ENCODE measurements around the gene MIER2.
"Not testable (repeated sequence)": the region's sequence is repeated elsewhere in the genome, so short reads cannot be mapped to it uniquely, and the experiment has no call there.

MIER2 gene, protein sequence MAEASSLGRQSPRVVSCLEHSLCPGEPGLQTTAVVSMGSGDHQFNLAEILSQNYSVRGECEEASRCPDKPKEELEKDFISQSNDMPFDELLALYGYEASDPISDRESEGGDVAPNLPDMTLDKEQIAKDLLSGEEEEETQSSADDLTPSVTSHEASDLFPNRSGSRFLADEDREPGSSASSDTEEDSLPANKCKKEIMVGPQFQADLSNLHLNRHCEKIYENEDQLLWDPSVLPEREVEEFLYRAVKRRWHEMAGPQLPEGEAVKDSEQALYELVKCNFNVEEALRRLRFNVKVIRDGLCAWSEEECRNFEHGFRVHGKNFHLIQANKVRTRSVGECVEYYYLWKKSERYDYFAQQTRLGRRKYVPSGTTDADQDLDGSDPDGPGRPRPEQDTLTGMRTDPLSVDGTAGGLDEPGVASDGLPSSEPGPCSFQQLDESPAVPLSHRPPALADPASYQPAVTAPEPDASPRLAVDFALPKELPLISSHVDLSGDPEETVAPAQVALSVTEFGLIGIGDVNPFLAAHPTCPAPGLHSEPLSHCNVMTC

DNA sequence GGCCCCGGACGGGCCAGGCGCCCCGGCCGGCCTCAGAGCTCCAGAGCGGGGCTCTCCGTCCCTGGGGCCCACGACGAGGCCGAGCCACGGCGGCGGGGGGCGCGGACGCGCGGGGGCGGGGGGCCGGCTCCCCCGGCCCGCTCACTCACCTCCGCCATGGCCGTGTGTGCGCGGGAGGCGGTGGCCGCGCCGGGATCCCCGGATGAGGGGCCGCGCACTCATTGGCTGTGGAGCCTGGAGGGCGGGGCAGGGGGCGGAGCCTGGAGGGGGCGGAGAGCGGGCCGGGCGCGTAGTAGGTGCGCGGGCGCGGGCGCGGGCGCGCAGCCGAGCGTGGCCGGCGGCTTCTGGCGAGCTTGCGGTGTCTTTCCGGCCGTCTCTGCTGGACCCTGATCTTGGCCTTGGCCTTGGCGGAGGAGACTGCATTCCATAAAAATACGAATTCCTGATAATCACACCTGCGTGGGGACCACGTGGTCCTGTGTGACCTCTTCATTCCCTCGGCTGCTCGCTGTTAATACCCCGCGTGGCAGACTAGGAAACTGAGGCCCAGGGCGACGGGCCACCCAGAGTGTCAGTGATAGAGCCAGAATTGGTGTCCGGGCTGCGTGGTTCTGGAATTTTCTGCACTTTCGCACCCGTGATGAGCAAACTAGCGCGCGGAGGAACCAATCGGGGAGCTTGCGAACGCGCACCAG lies at the start of gene MIER2:
MIER2 (minus strand) TSS at position 172 of the 695 bp plus-strand sequence; CDS start at position 158, 14 bp downstream.
- H3K79me2 ChIP-seq (ENCODE audit: low read length) = no peaks in the 10 kb centered on the region
- H3K4me2 ChIP-seq (ENCODE audit: low read depth, low read length) = no peak within 1 kb of the TSS
- H3K9ac ChIP-seq (ENCODE audit: low read length) = no peak within 1 kb of the TSS
- H3K4me1 ChIP-seq (ENCODE audit: low read length) = no peaks in the 10 kb centered on the region
- no peaks in the 10 kb centered on the region for H4K20me1 ChIP-seq (ENCODE audit: insufficient read depth, low read length)
- no peak within 1 kb of the TSS for H2AFZ ChIP-seq (ENCODE audit: low read length)
- no peaks in the 10 kb centered on the region for H3K9me2 ChIP-seq (replicated peaks; ENCODE audit: insufficient read depth, low read length)
- H3K36me3 ChIP-seq (replicated peaks; ENCODE audit: insufficient read depth, low read length) = no peaks in the 10 kb centered on the region
- no peak within 1 kb of the TSS for H3K4me3 ChIP-seq (ENCODE audit: low read length)
- no peaks in the 10 kb centered on the region for H3F3A ChIP-seq (ENCODE audit: insufficient read depth, low read length)
- H3K27me3 ChIP-seq (replicated peaks; ENCODE audit: insufficient read depth, low read length) = peaks cover 80% of the 10 kb centered on the region
- no peak for TF ChIP-seq EZH2phosphoT487 (IDR thresholded peaks at IDR 0.05; ENCODE audit: low read length)
- TF ChIP-seq EZH2 (optimal IDR thresholded peaks at IDR 0.05; ENCODE audit: low read depth, low read length) = no peak
- TF ChIP-seq, protein P1, sequence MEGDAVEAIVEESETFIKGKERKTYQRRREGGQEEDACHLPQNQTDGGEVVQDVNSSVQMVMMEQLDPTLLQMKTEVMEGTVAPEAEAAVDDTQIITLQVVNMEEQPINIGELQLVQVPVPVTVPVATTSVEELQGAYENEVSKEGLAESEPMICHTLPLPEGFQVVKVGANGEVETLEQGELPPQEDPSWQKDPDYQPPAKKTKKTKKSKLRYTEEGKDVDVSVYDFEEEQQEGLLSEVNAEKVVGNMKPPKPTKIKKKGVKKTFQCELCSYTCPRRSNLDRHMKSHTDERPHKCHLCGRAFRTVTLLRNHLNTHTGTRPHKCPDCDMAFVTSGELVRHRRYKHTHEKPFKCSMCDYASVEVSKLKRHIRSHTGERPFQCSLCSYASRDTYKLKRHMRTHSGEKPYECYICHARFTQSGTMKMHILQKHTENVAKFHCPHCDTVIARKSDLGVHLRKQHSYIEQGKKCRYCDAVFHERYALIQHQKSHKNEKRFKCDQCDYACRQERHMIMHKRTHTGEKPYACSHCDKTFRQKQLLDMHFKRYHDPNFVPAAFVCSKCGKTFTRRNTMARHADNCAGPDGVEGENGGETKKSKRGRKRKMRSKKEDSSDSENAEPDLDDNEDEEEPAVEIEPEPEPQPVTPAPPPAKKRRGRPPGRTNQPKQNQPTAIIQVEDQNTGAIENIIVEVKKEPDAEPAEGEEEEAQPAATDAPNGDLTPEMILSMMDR (IDR thresholded peaks at IDR 0.05; ENCODE audit: low read length) = no peak
- H3K9me3 ChIP-seq (replicated peaks; ENCODE audit: insufficient read depth, low read length) = no peaks in the 10 kb centered on the region
- DNase-seq = no peak
- no peak within 1 kb of the TSS for H3K27ac ChIP-seq (ENCODE audit: low read length)

DNA sequence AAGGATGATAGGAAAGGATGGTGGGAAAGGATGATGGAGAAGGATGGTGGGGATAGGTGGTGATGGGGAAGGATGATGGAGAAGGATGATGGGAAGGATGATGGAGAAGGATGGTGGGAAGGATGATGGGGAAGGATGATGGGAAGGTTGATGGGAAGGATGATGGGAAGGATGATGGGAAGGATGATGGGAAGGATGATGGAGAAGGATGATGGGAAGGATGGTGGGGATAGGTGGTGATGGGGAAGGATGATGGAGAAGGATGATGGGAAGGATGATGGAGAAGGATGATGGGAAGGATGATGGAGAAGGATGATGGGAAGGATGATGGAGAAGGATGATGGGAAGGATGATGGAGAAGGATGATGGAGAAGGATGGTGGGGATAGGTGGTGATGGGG lies 49.0 kb upstream of the MIER2 start:
- H3K9me3 ChIP-seq (replicated peaks; ENCODE audit: insufficient read depth, low read length); H3K4me1 ChIP-seq (ENCODE audit: low read length); H3K9me2 ChIP-seq (replicated peaks; ENCODE audit: insufficient read depth, low read length); H3K79me2 ChIP-seq (ENCODE audit: low read length); H4K20me1 ChIP-seq (ENCODE audit: insufficient read depth, low read length); DNase-seq; H2AFZ ChIP-seq (ENCODE audit: low read length); H3K9ac ChIP-seq (ENCODE audit: low read length); H3K36me3 ChIP-seq (replicated peaks; ENCODE audit: insufficient read depth, low read length); H3F3A ChIP-seq (ENCODE audit: insufficient read depth, low read length); H3K4me3 ChIP-seq (ENCODE audit: low read length); H3K4me2 ChIP-seq (ENCODE audit: low read depth, low read length); H3K27ac ChIP-seq (ENCODE audit: low read length): not testable (repeated sequence)
- peaks cover 64% of the 10 kb centered on the region for H3K27me3 ChIP-seq (replicated peaks; ENCODE audit: insufficient read depth, low read length)

DNA sequence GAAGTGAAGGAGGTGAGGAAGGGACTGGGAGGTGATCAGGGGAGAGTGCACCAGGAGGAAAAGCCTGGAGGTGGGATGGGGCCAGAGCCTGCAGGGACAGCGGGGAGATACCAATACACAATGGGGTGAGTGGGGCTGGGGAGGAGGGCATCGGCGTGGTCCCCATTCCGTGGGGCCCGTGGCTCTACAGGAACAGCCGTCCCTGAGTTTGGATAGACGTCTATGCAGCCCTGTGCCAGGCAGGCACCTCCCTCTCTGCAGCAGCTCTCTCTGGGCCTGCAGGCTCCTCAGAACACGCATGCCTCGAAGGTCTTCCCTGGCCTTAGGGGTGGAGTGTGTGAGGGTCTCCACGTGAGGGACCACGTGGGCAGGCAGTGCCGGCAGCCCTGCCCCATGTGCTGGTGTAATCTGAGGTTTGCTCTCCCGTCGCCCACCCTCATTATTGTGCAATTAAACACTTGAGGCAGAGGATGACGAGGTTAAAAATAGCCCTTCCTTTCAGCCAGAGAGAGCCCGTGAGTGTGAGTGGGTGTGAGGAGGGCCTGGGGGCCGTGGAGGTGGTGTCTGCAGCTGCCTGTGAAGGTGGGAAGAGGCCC lies 47.9 kb upstream of the MIER2 start:
- no peak for DNase-seq
- Histone ChIP-seq H3K4me1 (ENCODE audit: low read length) (no peaks in the 10 kb centered on the region), H4K20me1 (ENCODE audit: insufficient read depth, low read length) (no peaks in the 10 kb centered on the region), H3K9ac (ENCODE audit: low read length) (no peak overlapping the region), H3F3A (ENCODE audit: insufficient read depth, low read length) (no peaks in the 10 kb centered on the region), H3K36me3 (replicated peaks; ENCODE audit: insufficient read depth, low read length) (no peaks in the 10 kb centered on the region), H3K9me3 (replicated peaks; ENCODE audit: insufficient read depth, low read length) (no peaks in the 10 kb centered on the region), H3K27ac (ENCODE audit: low read length) (no peak overlapping the region), H2AFZ (ENCODE audit: low read length) (no peak overlapping the region), H3K79me2 (ENCODE audit: low read length) (no peaks in the 10 kb centered on the region), H3K4me3 (ENCODE audit: low read length) (no peak overlapping the region), H3K4me2 (ENCODE audit: low read depth, low read length) (no peak overlapping the region), H3K9me2 (replicated peaks; ENCODE audit: insufficient read depth, low read length) (no peaks in the 10 kb centered on the region), H3K27me3 (replicated peaks; ENCODE audit: insufficient read depth, low read length) (peaks cover 67% of the 10 kb centered on the region)
- no peak for TF ChIP-seq EZH2phosphoT487 (IDR thresholded peaks at IDR 0.05; ENCODE audit: low read length)
- no peak for TF ChIP-seq EZH2 (optimal IDR thresholded peaks at IDR 0.05; ENCODE audit: low read depth, low read length)

DNA sequence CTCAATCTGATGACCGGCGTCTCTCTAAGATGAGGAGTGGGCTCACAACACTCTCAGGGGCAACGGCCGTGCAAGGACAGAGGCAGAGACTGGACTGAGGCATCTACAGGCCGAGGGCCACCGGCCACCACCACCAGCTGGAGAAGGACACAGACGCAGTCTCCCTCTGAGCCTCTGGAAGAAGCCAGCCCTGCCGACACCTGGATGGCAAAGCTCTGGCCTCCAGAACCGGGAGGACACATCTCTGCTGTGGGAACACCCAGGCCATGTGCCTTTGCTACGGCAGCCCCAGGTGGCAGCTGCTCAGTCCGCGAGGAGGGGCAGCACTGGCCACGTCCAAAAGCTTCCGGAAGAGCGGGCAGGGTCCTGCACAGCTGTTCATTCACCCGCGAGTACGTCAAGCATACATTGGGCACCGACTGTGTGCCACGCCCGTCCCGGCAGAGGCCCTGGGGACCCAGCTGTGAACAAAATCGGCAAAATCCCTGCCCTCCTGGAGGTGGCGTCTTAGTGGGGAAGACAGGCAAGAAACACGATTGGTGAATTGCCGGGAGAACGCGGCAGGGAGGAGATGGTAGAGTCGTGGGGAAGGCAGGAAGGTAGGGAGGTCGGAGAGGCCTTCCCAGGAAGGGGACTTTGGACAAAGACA lies 47.3 kb upstream of the MIER2 start:
- no peak overlapping the region for H3K4me3 ChIP-seq (ENCODE audit: low read length)
- H3K36me3 ChIP-seq (replicated peaks; ENCODE audit: insufficient read depth, low read length) = no peaks in the 10 kb centered on the region
- no peak overlapping the region for H3K4me2 ChIP-seq (ENCODE audit: low read depth, low read length)
- H3F3A ChIP-seq (ENCODE audit: insufficient read depth, low read length) = no peaks in the 10 kb centered on the region
- no peaks in the 10 kb centered on the region for H3K9me3 ChIP-seq (replicated peaks; ENCODE audit: insufficient read depth, low read length)
- no peaks in the 10 kb centered on the region for H4K20me1 ChIP-seq (ENCODE audit: insufficient read depth, low read length)
- H3K9ac ChIP-seq (ENCODE audit: low read length) = no peak overlapping the region
- no peaks in the 10 kb centered on the region for H3K9me2 ChIP-seq (replicated peaks; ENCODE audit: insufficient read depth, low read length)
- DNase-seq = no peak
- TF ChIP-seq EZH2phosphoT487 (IDR thresholded peaks at IDR 0.05; ENCODE audit: low read length) (no peak), EZH2 (optimal IDR thresholded peaks at IDR 0.05; ENCODE audit: low read depth, low read length) (no peak)
- TF ChIP-seq, protein P1 (IDR thresholded peaks at IDR 0.05; ENCODE audit: low read length) = no peak
- no peak overlapping the region for H2AFZ ChIP-seq (ENCODE audit: low read length)
- no peaks in the 10 kb centered on the region for H3K4me1 ChIP-seq (ENCODE audit: low read length)
- no peak overlapping the region for H3K27ac ChIP-seq (ENCODE audit: low read length)
- peaks cover 63% of the 10 kb centered on the region for H3K27me3 ChIP-seq (replicated peaks; ENCODE audit: insufficient read depth, low read length)
- no peaks in the 10 kb centered on the region for H3K79me2 ChIP-seq (ENCODE audit: low read length)

All from MM.1S (cell line).